Eye (tissue), 1 donor: ENCODE measurements around the gene DAPK3.
"Not testable (repeated sequence)": the region's sequence is repeated elsewhere in the genome, so short reads cannot be mapped to it uniquely, and the experiment has no call there.

Experiments
- DNase-seq: peaks from one replicate; pipeline ENCODE4 v3.0.0-alpha.2; 2015

DAPK3 gene

GRCh38 chr19:3952755-3953276 is 18.1 kb downstream of the DAPK3 start:
- DNase-seq, result not testable (repeated sequence)

- DNase-seq, result peak; percentile 21
Observed at GRCh38 chr19:3950871-3951861, 19.7 kb downstream of the DAPK3 start.

GRCh38 chr19:3949997-3950859 is 20.7 kb downstream of the DAPK3 start:
- DNase-seq, result no peak

GRCh38 chr19:3949294-3949693 is 21.6 kb downstream of the DAPK3 start:
- no peak for DNase-seq

- DNase-seq, result not testable (repeated sequence)
Observed at GRCh38 chr19:3947316-3947933, 23.5 kb downstream of the DAPK3 start.

GRCh38 chr19:3945838-3946237 is 25.1 kb downstream of the DAPK3 start:
- DNase-seq, result no peak

GRCh38 chr19:3944018-3944721 is 26.7 kb downstream of the DAPK3 start:
- no peak for DNase-seq

GRCh38 chr19:3942790-3943409 is 28.0 kb downstream of the DAPK3 start:
- DNase-seq, result no peak

- DNase-seq, result not testable (repeated sequence)
Observed at GRCh38 chr19:3938300-3938950, 32.5 kb downstream of the DAPK3 start.

- DNase-seq, result no peak
Observed at GRCh38 chr19:3936506-3937442, 34.1 kb downstream of the DAPK3 start.

- DNase-seq, result peak; percentile 40
Observed at GRCh38 chr19:3932931-3933810, 37.7 kb downstream of the DAPK3 start, which contains the start of gene NMRK2. Gene NMRK2, plus strand, starts transcription at chr19:3933069. Its CDS starts 603 bp downstream, at chr19:3933672.

- no peak for DNase-seq
Observed at GRCh38 chr19:3931041-3931440, 39.9 kb downstream of the DAPK3 start.

- no peak for DNase-seq
Observed at GRCh38 chr19:3923912-3924311, 47.0 kb downstream of the DAPK3 start.

- DNase-seq, result no peak
Observed at GRCh38 chr19:3923096-3923758, 47.7 kb downstream of the DAPK3 start.

- no peak for DNase-seq
Observed at GRCh38 chr19:3919793-3920192, 51.1 kb downstream of the DAPK3 start.

- no peak for DNase-seq
Observed at GRCh38 chr19:3916033-3916432, 54.9 kb downstream of the DAPK3 start.

GRCh38 chr19:3914199-3914598 is 56.7 kb downstream of the DAPK3 start:
- DNase-seq, result no peak

GRCh38 chr19:3910105-3910504 is 60.8 kb downstream of the DAPK3 start:
- no peak for DNase-seq
